HCT116 (cell line): ENCODE results near the gene NEK6. TPM values are rescaled to one million over a fixed set of nuclear protein-coding genes. Genes with fewer than 3 reads are reported as not detected.

ENCODE experiments used
- ATAC-seq: fragments of 200-7000 bp; cut with Tn5 transposase; 2 replicates; pipeline ENCODE4 v1.9.1; 2020; ENCODE audit warnings: mild to moderate bottlenecking, moderate library complexity
- BruUV-seq: library from RNA; stranded (reverse); fragments of 400-500 nt; replicated peaks from 2 replicates; lab custom pipeline; 2021; lab: Mats Ljungman, UMichigan
- CTCF ChIA-PET: fragments of 300-600 bp; sonication (Branson Sonifier 250); formaldehyde crosslinking; loops from one replicate; lab custom pipeline; 2021; ENCODE audit warnings: antibody characterized with exemption; lab: Charles Lee
- POLR2A ChIA-PET: fragments of 300-600, 350-600 bp; sonication (Branson Sonifier 250); formaldehyde crosslinking; loops from one replicate; lab custom pipeline; 2021; ENCODE audit warnings: antibody characterized with exemption; lab: Charles Lee
- RAD21 ChIA-PET, 2 experiments: fragments of 300-600 bp; sonication (Branson Sonifier 250); formaldehyde crosslinking; loops; one replicate each; lab custom pipeline; 2023; ENCODE audit warnings: low total read pairs in 2 of 2; ENCODE audit not compliant: uncharacterized antibody in 2 of 2, unreplicated experiment in 2 of 2, low non-redundant PET in 1 of 2; lab: Charles Lee
- DNase-seq: peaks from one replicate; pipeline ENCODE4 v3.0.0-alpha.2; 2010; ENCODE audit warnings: low read depth, low spot score
- H2AFZ ChIP-seq: fragments of 200-600 bp; shearing (Covaris generic), sonication (generic); 2 replicates; pipeline ENCODE4 v1.6.1; 2017; ENCODE audit warnings: low read depth, mixed run types, mixed read lengths, antibody characterized with exemption, low read length; ENCODE audit not compliant: poor library complexity, severe bottlenecking
- H3K27ac ChIP-seq: 2 replicates; pipeline ENCODE4 v1.5.1; 2012; ENCODE audit warnings: low read depth, low read length
- H3K27me3 ChIP-seq: fragments of 200-600 bp; sonication (generic); 2 replicates; pipeline ENCODE4 v1.6.1; 2016; ENCODE audit warnings: mixed run types, low read length, mixed read lengths; ENCODE audit not compliant: insufficient read depth
- H3K36me3 ChIP-seq, 2 experiments: fragments of 200-500 bp in 1 of 2; fragments of 200-600 bp in 1 of 2; sonication (Bioruptor generic) in 1 of 2; sonication (generic) in 1 of 2; 2 replicates each; pipeline versions ENCODE4 v1.5.1 to v1.6.1; 2014 to 2016; ENCODE audit warnings: low read length in 2 of 2, inconsistent platforms in 1 of 2, mixed read lengths in 1 of 2, mixed run types in 1 of 2; ENCODE audit not compliant: insufficient read depth in 2 of 2, control insufficient read depth in 1 of 2
- H3K4me1 ChIP-seq, 2 experiments: fragments of 200-600 bp in 1 of 2; sonication (generic) in 1 of 2; 2 replicates each; pipeline versions ENCODE4 v1.5.1 to v1.6.1; 2012 to 2017; ENCODE audit warnings: low read length in 2 of 2, inconsistent platforms in 1 of 2, mild to moderate bottlenecking in 1 of 2, mixed read lengths in 1 of 2, mixed run types in 1 of 2, moderate library complexity in 1 of 2; ENCODE audit not compliant: insufficient read depth in 2 of 2, control insufficient read depth in 1 of 2
- H3K4me2 ChIP-seq: fragments of 200-600 bp; sonication (generic); 2 replicates; pipeline ENCODE4 v1.6.1; 2017; ENCODE audit warnings: mixed run types, low read length, mixed read lengths
- H3K4me3 ChIP-seq, 2 experiments: fragments of 200-600 bp in 1 of 2; sonication (generic) in 1 of 2; replicated peaks in 1 of 2; 2 replicates each; pipeline ENCODE4 v1.5.1; 2011 to 2016; ENCODE audit warnings: low read length in 2 of 2, control low read depth in 1 of 2, low read depth in 1 of 2, mild to moderate bottlenecking in 1 of 2, mixed read lengths in 1 of 2, mixed run types in 1 of 2
- H3K79me2 ChIP-seq: fragments of 200-600 bp; sonication (generic); 2 replicates; pipeline ENCODE4 v1.6.1; 2017; ENCODE audit warnings: mild to moderate bottlenecking, mixed run types, low read length, moderate library complexity, mixed read lengths; ENCODE audit not compliant: insufficient read depth
- H3K9ac ChIP-seq: fragments of 200-600 bp; sonication (generic); 2 replicates; pipeline ENCODE4 v1.6.1; 2016; ENCODE audit warnings: low read length, mixed read lengths
- H3K9me2 ChIP-seq: fragments of 200-600 bp; sonication (generic), shearing (Covaris generic); 2 replicates; pipeline ENCODE4 v1.6.1; 2017; ENCODE audit warnings: mixed run types, mild to moderate bottlenecking, moderate library complexity; ENCODE audit not compliant: insufficient read depth
- H3K9me3 ChIP-seq, 2 experiments: fragments of 200-500 bp in 1 of 2; fragments of 200-600 bp in 1 of 2; sonication (Bioruptor generic) in 1 of 2; sonication (generic) in 1 of 2; 2 replicates each; pipeline ENCODE4 v1.6.1; 2014 to 2017; ENCODE audit warnings: low read length in 2 of 2, mixed read lengths in 2 of 2, inconsistent platforms in 1 of 2, low read depth in 1 of 2, mild to moderate bottlenecking in 1 of 2, mixed run types in 1 of 2, moderate library complexity in 1 of 2; ENCODE audit not compliant: control insufficient read depth in 1 of 2, insufficient read depth in 1 of 2
- H4K20me1 ChIP-seq: fragments of 200-600 bp; sonication (generic), shearing (Covaris generic); 2 replicates; pipeline ENCODE4 v1.6.1; 2017; ENCODE audit warnings: mixed run types, mild to moderate bottlenecking, moderate library complexity; ENCODE audit not compliant: insufficient read depth
- CEBPB ChIP-seq: IDR thresholded peaks from 2 replicates; pipeline ENCODE4 v1.6.1; 2012; ENCODE audit warnings: low read depth
- ELF1 ChIP-seq: IDR thresholded peaks from 2 replicates; pipeline ENCODE4 v1.6.1; 2012; ENCODE audit warnings: low read depth, borderline replicate concordance
- EZH2phosphoT487 ChIP-seq: fragments of 200-600 bp; IDR thresholded peaks from 2 replicates; pipeline ENCODE4 v1.6.1; 2018; ENCODE audit warnings: antibody characterized with exemption, borderline replicate concordance
- FOSL1 ChIP-seq: IDR thresholded peaks from 2 replicates; pipeline ENCODE4 v1.6.1; 2012; ENCODE audit warnings: low read depth
- POLR2AphosphoS5 ChIP-seq: IDR thresholded peaks from 2 replicates; pipeline ENCODE4 v1.6.1; 2011; ENCODE audit warnings: mild to moderate bottlenecking, low read depth, low read length, moderate library complexity
- RAD21 ChIP-seq: IDR thresholded peaks from 2 replicates; pipeline ENCODE4 v1.6.1; 2012; ENCODE audit warnings: low read depth, mild to moderate bottlenecking
- SP1 ChIP-seq: IDR thresholded peaks from 2 replicates; pipeline ENCODE4 v1.6.1; 2012; ENCODE audit warnings: low read depth
- YY1 ChIP-seq: IDR thresholded peaks from 2 replicates; pipeline ENCODE4 v1.6.1; 2011; ENCODE audit warnings: low read length, low read depth, moderate library complexity, mild to moderate bottlenecking; ENCODE audit not compliant: insufficient replicate concordance; ENCODE audit errors: extremely low read depth
- ZFX ChIP-seq: fragments of 450-650 bp; IDR thresholded peaks from 2 replicates; pipeline ENCODE4 v1.6.1; 2017
- intact Hi-C: fragments of 100-400 bp; cut with micrococcal nuclease; formaldehyde crosslinking; loops from 2 replicates; pipeline ENCODE4 v1.10.0; 2022
- total RNA-seq: library from RNA; stranded (reverse); gene quantifications from one replicate; pipeline ENCODE4 v1.2.1, GENCODE V29; 2021; ENCODE audit not compliant: unreplicated experiment
- TF ChIP-seq, protein P1 (sequence below): IDR thresholded peaks from 2 replicates; pipeline ENCODE4 v1.6.1; 2012
- TF ChIP-seq, protein P2 (sequence below): IDR thresholded peaks from 2 replicates; pipeline ENCODE4 v1.6.1; 2012; ENCODE audit warnings: low read depth
- TF ChIP-seq, protein P3 (sequence below), 3 experiments: fragments of 200-600 bp in 1 of 3; sonication (generic) in 1 of 3; IDR thresholded peaks in 2 of 3; conservative IDR thresholded peaks in 1 of 3; 2 replicates each; pipeline ENCODE4 v1.5.1; 2012 to 2017; ENCODE audit warnings: low read depth in 2 of 3, low read length in 2 of 3, antibody characterized with exemption in 1 of 3, borderline replicate concordance in 1 of 3, control low read depth in 1 of 3, mild to moderate bottlenecking in 1 of 3, mixed read lengths in 1 of 3, mixed run types in 1 of 3, moderate library complexity in 1 of 3; ENCODE audit not compliant: insufficient read depth in 1 of 3
- TF ChIP-seq, protein P4 (sequence below): IDR thresholded peaks from 2 replicates; pipeline ENCODE4 v1.6.1; 2011; ENCODE audit warnings: mild to moderate bottlenecking, low read length, moderate library complexity; ENCODE audit not compliant: insufficient replicate concordance; ENCODE audit errors: extremely low read depth

Gene NEK6
- total RNA-seq, 1 experiment from 2014 or later: 40.8 TPM

DNA sequence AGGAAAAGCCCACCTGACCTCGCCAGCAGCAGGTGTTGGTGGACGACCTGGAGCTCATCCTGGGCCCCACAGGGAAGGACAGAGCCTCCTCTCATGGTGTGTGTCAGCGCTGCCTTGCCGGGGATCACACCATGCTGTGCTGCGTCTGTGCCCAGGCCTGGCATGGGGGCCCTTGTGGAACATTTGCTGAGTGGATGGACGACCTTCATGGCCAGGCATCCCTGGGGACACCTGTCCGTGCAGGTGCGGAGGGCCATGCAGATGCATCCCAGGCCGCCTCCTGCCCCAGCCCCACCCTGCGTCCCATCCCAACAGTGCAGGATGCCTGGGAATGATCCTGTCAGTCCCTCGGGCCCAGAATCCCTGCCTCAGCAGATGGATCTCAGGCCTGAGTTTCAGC is 73.8 kb downstream of the NEK6 start:
- no peak overlapping the region for H3K4me3 ChIP-seq
- no peaks in the 10 kb centered on the region for H3K27me3 ChIP-seq

More for the DNA sequence above, 73.8 kb downstream of the NEK6 start:
- H3K9ac ChIP-seq: no peak overlapping the region
- no peaks in the 10 kb centered on the region for H3K9me2 ChIP-seq
- no peak overlapping the region for H2AFZ ChIP-seq
- no peaks in the 10 kb centered on the region for H3K4me1 ChIP-seq
- no peak for ATAC-seq
- no peak for DNase-seq
- TF ChIP-seq FOSL1 (no peak), CEBPB (no peak), ZFX (no peak), EZH2phosphoT487 (no peak), POLR2AphosphoS5 (no peak), RAD21 (no peak), YY1 (no peak), ELF1 (no peak), SP1 (no peak)
- TF ChIP-seq, protein P1, sequence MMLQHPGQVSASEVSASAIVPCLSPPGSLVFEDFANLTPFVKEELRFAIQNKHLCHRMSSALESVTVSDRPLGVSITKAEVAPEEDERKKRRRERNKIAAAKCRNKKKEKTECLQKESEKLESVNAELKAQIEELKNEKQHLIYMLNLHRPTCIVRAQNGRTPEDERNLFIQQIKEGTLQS: no peak
- TF ChIP-seq, protein P2, sequence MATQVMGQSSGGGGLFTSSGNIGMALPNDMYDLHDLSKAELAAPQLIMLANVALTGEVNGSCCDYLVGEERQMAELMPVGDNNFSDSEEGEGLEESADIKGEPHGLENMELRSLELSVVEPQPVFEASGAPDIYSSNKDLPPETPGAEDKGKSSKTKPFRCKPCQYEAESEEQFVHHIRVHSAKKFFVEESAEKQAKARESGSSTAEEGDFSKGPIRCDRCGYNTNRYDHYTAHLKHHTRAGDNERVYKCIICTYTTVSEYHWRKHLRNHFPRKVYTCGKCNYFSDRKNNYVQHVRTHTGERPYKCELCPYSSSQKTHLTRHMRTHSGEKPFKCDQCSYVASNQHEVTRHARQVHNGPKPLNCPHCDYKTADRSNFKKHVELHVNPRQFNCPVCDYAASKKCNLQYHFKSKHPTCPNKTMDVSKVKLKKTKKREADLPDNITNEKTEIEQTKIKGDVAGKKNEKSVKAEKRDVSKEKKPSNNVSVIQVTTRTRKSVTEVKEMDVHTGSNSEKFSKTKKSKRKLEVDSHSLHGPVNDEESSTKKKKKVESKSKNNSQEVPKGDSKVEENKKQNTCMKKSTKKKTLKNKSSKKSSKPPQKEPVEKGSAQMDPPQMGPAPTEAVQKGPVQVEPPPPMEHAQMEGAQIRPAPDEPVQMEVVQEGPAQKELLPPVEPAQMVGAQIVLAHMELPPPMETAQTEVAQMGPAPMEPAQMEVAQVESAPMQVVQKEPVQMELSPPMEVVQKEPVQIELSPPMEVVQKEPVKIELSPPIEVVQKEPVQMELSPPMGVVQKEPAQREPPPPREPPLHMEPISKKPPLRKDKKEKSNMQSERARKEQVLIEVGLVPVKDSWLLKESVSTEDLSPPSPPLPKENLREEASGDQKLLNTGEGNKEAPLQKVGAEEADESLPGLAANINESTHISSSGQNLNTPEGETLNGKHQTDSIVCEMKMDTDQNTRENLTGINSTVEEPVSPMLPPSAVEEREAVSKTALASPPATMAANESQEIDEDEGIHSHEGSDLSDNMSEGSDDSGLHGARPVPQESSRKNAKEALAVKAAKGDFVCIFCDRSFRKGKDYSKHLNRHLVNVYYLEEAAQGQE: no peak
- TF ChIP-seq, protein P3, sequence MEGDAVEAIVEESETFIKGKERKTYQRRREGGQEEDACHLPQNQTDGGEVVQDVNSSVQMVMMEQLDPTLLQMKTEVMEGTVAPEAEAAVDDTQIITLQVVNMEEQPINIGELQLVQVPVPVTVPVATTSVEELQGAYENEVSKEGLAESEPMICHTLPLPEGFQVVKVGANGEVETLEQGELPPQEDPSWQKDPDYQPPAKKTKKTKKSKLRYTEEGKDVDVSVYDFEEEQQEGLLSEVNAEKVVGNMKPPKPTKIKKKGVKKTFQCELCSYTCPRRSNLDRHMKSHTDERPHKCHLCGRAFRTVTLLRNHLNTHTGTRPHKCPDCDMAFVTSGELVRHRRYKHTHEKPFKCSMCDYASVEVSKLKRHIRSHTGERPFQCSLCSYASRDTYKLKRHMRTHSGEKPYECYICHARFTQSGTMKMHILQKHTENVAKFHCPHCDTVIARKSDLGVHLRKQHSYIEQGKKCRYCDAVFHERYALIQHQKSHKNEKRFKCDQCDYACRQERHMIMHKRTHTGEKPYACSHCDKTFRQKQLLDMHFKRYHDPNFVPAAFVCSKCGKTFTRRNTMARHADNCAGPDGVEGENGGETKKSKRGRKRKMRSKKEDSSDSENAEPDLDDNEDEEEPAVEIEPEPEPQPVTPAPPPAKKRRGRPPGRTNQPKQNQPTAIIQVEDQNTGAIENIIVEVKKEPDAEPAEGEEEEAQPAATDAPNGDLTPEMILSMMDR (IDR thresholded peaks at IDR 0.05 in 2 of 3, conservative IDR thresholded peaks at IDR 0.05 in 1 of 3; ENCODE audit: borderline replicate concordance in 1 of 3, insufficient read depth in 1 of 3, low read depth in 2 of 3, low read length in 2 of 3): no peak
- TF ChIP-seq, protein P4, sequence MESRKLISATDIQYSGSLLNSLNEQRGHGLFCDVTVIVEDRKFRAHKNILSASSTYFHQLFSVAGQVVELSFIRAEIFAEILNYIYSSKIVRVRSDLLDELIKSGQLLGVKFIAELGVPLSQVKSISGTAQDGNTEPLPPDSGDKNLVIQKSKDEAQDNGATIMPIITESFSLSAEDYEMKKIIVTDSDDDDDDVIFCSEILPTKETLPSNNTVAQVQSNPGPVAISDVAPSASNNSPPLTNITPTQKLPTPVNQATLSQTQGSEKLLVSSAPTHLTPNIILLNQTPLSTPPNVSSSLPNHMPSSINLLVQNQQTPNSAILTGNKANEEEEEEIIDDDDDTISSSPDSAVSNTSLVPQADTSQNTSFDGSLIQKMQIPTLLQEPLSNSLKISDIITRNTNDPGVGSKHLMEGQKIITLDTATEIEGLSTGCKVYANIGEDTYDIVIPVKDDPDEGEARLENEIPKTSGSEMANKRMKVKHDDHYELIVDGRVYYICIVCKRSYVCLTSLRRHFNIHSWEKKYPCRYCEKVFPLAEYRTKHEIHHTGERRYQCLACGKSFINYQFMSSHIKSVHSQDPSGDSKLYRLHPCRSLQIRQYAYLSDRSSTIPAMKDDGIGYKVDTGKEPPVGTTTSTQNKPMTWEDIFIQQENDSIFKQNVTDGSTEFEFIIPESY: no peak
- intact Hi-C loops: no loop called here
- H4K20me1 ChIP-seq: no peaks in the 10 kb centered on the region
- BruUV-seq: no TSS peak
- ChIA-PET CTCF (no interaction called here), RAD21 (no interaction called here), POLR2A (no interaction called here)
- peaks cover 2 to 4% of the 10 kb centered on the region in 2 experiments; a peak in 3 of 4 replicates for H3K36me3 ChIP-seq
- no peaks in the 10 kb centered on the region for H3K9me3 ChIP-seq
- no peak overlapping the region for H3K4me2 ChIP-seq
- H3K79me2 ChIP-seq: no peaks in the 10 kb centered on the region
- H3K27ac ChIP-seq: no peak overlapping the region
